ENCODE data around the gene APLN.

Gene APLN

GRCh38 chrX:129659861-129660260 is 5.1 kb upstream of the APLN start:
- DNase-seq: no peak

GRCh38 chrX:129659141-129659540 is 4.4 kb upstream of the APLN start:
- DNase-seq: no peak

- no peak for DNase-seq
Observed at GRCh38 chrX:129658429-129658828, 3.7 kb upstream of the APLN start.

- peak; percentile 19 for DNase-seq
Observed at GRCh38 chrX:129655547-129656249, 942 bp upstream of the APLN start.

- no peak for DNase-seq
Observed at GRCh38 chrX:129653971-129654651, 645 bp downstream of the APLN start.

GRCh38 chrX:129653181-129653970 is 1.4 kb downstream of the APLN start:
- DNase-seq: no peak

- DNase-seq: no peak
Observed at GRCh38 chrX:129652565-129653169, 2.1 kb downstream of the APLN start.

GRCh38 chrX:129651756-129652564 is 2.8 kb downstream of the APLN start:
- DNase-seq: no peak

GRCh38 chrX:129650821-129651510 is 3.8 kb downstream of the APLN start:
- no peak for DNase-seq

- DNase-seq: no peak
Observed at GRCh38 chrX:129650183-129650689, 4.5 kb downstream of the APLN start.

- no peak for DNase-seq
Observed at GRCh38 chrX:129649268-129650182, 5.2 kb downstream of the APLN start.

GRCh38 chrX:129648514-129649267 is 6.1 kb downstream of the APLN start:
- DNase-seq: no peak

GRCh38 chrX:129647418-129648410 is 7.0 kb downstream of the APLN start:
- DNase-seq: no peak

- DNase-seq: no peak
Observed at GRCh38 chrX:129646566-129647417, 8.0 kb downstream of the APLN start.

- DNase-seq: no peak
Observed at GRCh38 chrX:129642641-129643040, 12.1 kb downstream of the APLN start.

- no peak for DNase-seq
Observed at GRCh38 chrX:129641941-129642340, 12.8 kb downstream of the APLN start.

- no peak for DNase-seq
Observed at GRCh38 chrX:129641469-129641868, 13.3 kb downstream of the APLN start.
